BLaER1 treated with 17β-estradiol and CSF1 and Interleukin-3, amounts not matched to agents 10 nM and 100 nM (cell line): ENCODE measurements around the gene NELFCD.

Experiments used
- H3K27ac ChIP-seq, 11 experiments: shearing (Covaris generic); formaldehyde crosslinking; 2 replicates each; pipeline ENCODE4 v1.8.1; 2022
- H3K27me3 ChIP-seq, 11 experiments: shearing (Covaris generic); formaldehyde crosslinking; 2 replicates each; pipeline ENCODE4 v1.8.1; 2022
- H3K36me3 ChIP-seq, 11 experiments: shearing (Covaris generic); formaldehyde crosslinking; 2 replicates each; pipeline ENCODE4 v1.8.1; 2022
- H3K4me1 ChIP-seq, 10 experiments: shearing (Covaris generic); formaldehyde crosslinking; 2 replicates each; pipeline ENCODE4 v1.8.1; 2022
- H3K4me2 ChIP-seq, 11 experiments: shearing (Covaris generic); formaldehyde crosslinking; 2 replicates each; pipeline ENCODE4 v1.8.1; 2022
- H3K4me3 ChIP-seq, 10 experiments: shearing (Covaris generic); formaldehyde crosslinking; 2 replicates each; pipeline ENCODE4 v1.8.1; 2022
- H3K9ac ChIP-seq, 11 experiments: shearing (Covaris generic); formaldehyde crosslinking; 2 replicates each; pipeline ENCODE4 v1.8.1; 2022
- H3K9me3 ChIP-seq, 11 experiments: shearing (Covaris generic); formaldehyde crosslinking; replicated peaks in 1 of 11; 2 replicates each; pipeline ENCODE4 v1.8.1; 2022
- H4K20me1 ChIP-seq, 11 experiments: shearing (Covaris generic); formaldehyde crosslinking; 2 replicates each; pipeline ENCODE4 v1.8.1; 2022
- Cebpa-rat ChIP-seq, 11 experiments: shearing (Covaris generic); IDR thresholded peaks; 2 replicates each; pipeline ENCODE4 v1.8.1; 2022

The NELFCD gene

GRCh38 chr20:59013959-59014608 is 33.0 kb downstream of the NELFCD start:
- peak overlapping the region in 2 of 11 experiments; percentile 11 to 18; a peak in 2 of 22 replicates for H3K9ac ChIP-seq
- H3K9me3 ChIP-seq = no peaks in the 10 kb centered on the region
- no peaks in the 10 kb centered on the region for H3K27me3 ChIP-seq
- H4K20me1 ChIP-seq = peaks cover 0 to 28% (median 3%) of the 10 kb centered on the region in 11 experiments; a peak in 7 of 22 replicates
- H3K4me1 ChIP-seq = peaks cover 30 to 62% (median 45%) of the 10 kb centered on the region in 10 experiments
- H3K4me3 ChIP-seq = no peak overlapping the region
- peak overlapping the region in 7 of 11 experiments; percentile 7 to 47 (median 24); a peak in 7 of 22 replicates for H3K4me2 ChIP-seq
- TF ChIP-seq Cebpa-rat (IDR thresholded peaks at IDR 0.05) = no peak
- no peak overlapping the region for H3K27ac ChIP-seq
- H3K36me3 ChIP-seq = peaks cover 0 to 13% (median 0%) of the 10 kb centered on the region in 11 experiments; a peak in 2 of 22 replicates

GRCh38 chr20:59014680-59015389 is 33.8 kb downstream of the NELFCD start:
- H3K4me2 ChIP-seq = peak overlapping the region; percentile 2 to 47 (median 24); a peak in 15 of 22 replicates

GRCh38 chr20:59015411-59015810 is 34.4 kb downstream of the NELFCD start:
- Histone ChIP-seq H3K27ac (no peak overlapping the region), H3K4me2 (peak overlapping the region in 2 of 11 experiments; percentile 28 to 47; a peak in 2 of 22 replicates), H3K9ac (no peak overlapping the region; a peak in 1 of 22 replicates), H3K36me3 (peaks cover 0 to 16% (median 0%) of the 10 kb centered on the region in 11 experiments; a peak in 2 of 22 replicates), H3K9me3 (no peaks in the 10 kb centered on the region), H3K4me1 (peaks cover 30 to 49% (median 42%) of the 10 kb centered on the region in 10 experiments), H3K4me3 (no peak overlapping the region), H4K20me1 (peaks cover 0 to 31% (median 3%) of the 10 kb centered on the region in 11 experiments; a peak in 7 of 22 replicates), H3K27me3 (no peaks in the 10 kb centered on the region)
- no peak for TF ChIP-seq Cebpa-rat (IDR thresholded peaks at IDR 0.05)

More at GRCh38 chr20:59014680-59015389, 33.8 kb downstream of the NELFCD start:
- H3K36me3 ChIP-seq = peaks cover 0 to 16% (median 0%) of the 10 kb centered on the region in 11 experiments; a peak in 2 of 22 replicates
- H3K9ac ChIP-seq = peak overlapping the region in 2 of 11 experiments; percentile 18 to 26; a peak in 3 of 22 replicates
- no peak for TF ChIP-seq Cebpa-rat (IDR thresholded peaks at IDR 0.05)
- H3K27me3 ChIP-seq = no peaks in the 10 kb centered on the region
- no peak overlapping the region for H3K4me3 ChIP-seq
- no peak overlapping the region for H3K27ac ChIP-seq
- H3K9me3 ChIP-seq = no peaks in the 10 kb centered on the region
- H3K4me1 ChIP-seq = peaks cover 30 to 54% (median 43%) of the 10 kb centered on the region in 10 experiments
- H4K20me1 ChIP-seq = peaks cover 0 to 31% (median 3%) of the 10 kb centered on the region in 11 experiments; a peak in 7 of 22 replicates

- H3K4me2 ChIP-seq = peak overlapping the region in 6 of 11 experiments; percentile 1 to 51 (median 33); a peak in 7 of 22 replicates
- peaks cover 0 to 31% (median 4%) of the 10 kb centered on the region in 11 experiments; a peak in 9 of 22 replicates for H4K20me1 ChIP-seq
- H3K4me1 ChIP-seq = peaks cover 30 to 42% (median 38%) of the 10 kb centered on the region in 10 experiments
- no peak for TF ChIP-seq Cebpa-rat (IDR thresholded peaks at IDR 0.05)
- peaks cover 0 to 21% (median 0%) of the 10 kb centered on the region in 11 experiments; a peak in 4 of 22 replicates for H3K36me3 ChIP-seq
- H3K4me3 ChIP-seq = no peak overlapping the region
- no peak overlapping the region for H3K27ac ChIP-seq
- H3K9ac ChIP-seq = no peak overlapping the region; a peak in 1 of 22 replicates
- H3K27me3 ChIP-seq = no peaks in the 10 kb centered on the region
- H3K9me3 ChIP-seq = no peaks in the 10 kb centered on the region
Measured at GRCh38 chr20:59015812-59016711, 35.0 kb downstream of the NELFCD start.

- no peak for TF ChIP-seq Cebpa-rat (IDR thresholded peaks at IDR 0.05)
Measured at GRCh38 chr20:59016795-59017492, 35.9 kb downstream of the NELFCD start.

GRCh38 chr20:59017493-59018231 is 36.6 kb downstream of the NELFCD start:
- no peaks in the 10 kb centered on the region for H3K27me3 ChIP-seq
- TF ChIP-seq Cebpa-rat (IDR thresholded peaks at IDR 0.05) = no peak
- H3K4me3 ChIP-seq = no peak overlapping the region
- no peak overlapping the region; a peak in 1 of 22 replicates for H3K9ac ChIP-seq
- H3K9me3 ChIP-seq = no peaks in the 10 kb centered on the region
- peaks cover 0 to 32% (median 14%) of the 10 kb centered on the region in 11 experiments; a peak in 15 of 22 replicates for H4K20me1 ChIP-seq
- H3K36me3 ChIP-seq = peaks cover 2 to 37% (median 8%) of the 10 kb centered on the region in 11 experiments
- H3K4me1 ChIP-seq = peaks cover 25 to 34% (median 31%) of the 10 kb centered on the region in 10 experiments
- H3K27ac ChIP-seq = no peak overlapping the region; a peak in 1 of 22 replicates
- H3K4me2 ChIP-seq = peak overlapping the region; percentile 1 to 51 (median 26); a peak in 16 of 22 replicates

More at GRCh38 chr20:59016795-59017492, 35.9 kb downstream of the NELFCD start:
- Histone ChIP-seq H3K4me1 (peaks cover 27 to 34% (median 32%) of the 10 kb centered on the region in 10 experiments), H3K36me3 (peaks cover 0 to 30% (median 1%) of the 10 kb centered on the region in 11 experiments; a peak in 5 of 22 replicates), H3K9me3 (no peaks in the 10 kb centered on the region), H3K27ac (no peak overlapping the region; a peak in 1 of 22 replicates), H3K9ac (no peak overlapping the region), H3K4me2 (peak overlapping the region; percentile 1 to 51 (median 26); a peak in 16 of 22 replicates), H3K27me3 (no peaks in the 10 kb centered on the region), H4K20me1 (peaks cover 0 to 31% (median 8%) of the 10 kb centered on the region in 11 experiments; a peak in 10 of 22 replicates), H3K4me3 (no peak overlapping the region)

- H3K9ac ChIP-seq = no peak overlapping the region
Measured at GRCh38 chr20:59018817-59019216, 37.8 kb downstream of the NELFCD start.

More at GRCh38 chr20:59018817-59019216, 37.8 kb downstream of the NELFCD start:
- H3K4me3 ChIP-seq = no peak overlapping the region
- H3K9me3 ChIP-seq = no peaks in the 10 kb centered on the region
- H3K27me3 ChIP-seq = no peaks in the 10 kb centered on the region
- no peak overlapping the region for H3K4me2 ChIP-seq
- H3K36me3 ChIP-seq = peaks cover 12 to 49% (median 20%) of the 10 kb centered on the region in 11 experiments
- peaks cover 0 to 44% (median 23%) of the 10 kb centered on the region in 11 experiments; a peak in 18 of 22 replicates for H4K20me1 ChIP-seq
- peaks cover 25 to 34% (median 31%) of the 10 kb centered on the region in 10 experiments for H3K4me1 ChIP-seq
- no peak for TF ChIP-seq Cebpa-rat (IDR thresholded peaks at IDR 0.05)
- H3K27ac ChIP-seq = no peak overlapping the region
